HG02943 (cell line): ENCODE measurements around the gene TMEM247.
"Not testable (repeated sequence)": the region's sequence is repeated elsewhere in the genome, so short reads cannot be mapped to it uniquely, and the experiment has no call there.

Experiments used
- ATAC-seq: cut with Tn5 transposase; IDR thresholded peaks from one replicate; pipeline ENCODE4 v1.9.1; 2021; ENCODE audit warnings: mild to moderate bottlenecking, low read depth, moderate library complexity; ENCODE audit not compliant: unreplicated experiment

Gene TMEM247

GRCh38 chr2:46508312-46508711 is 28.9 kb downstream of the TMEM247 start:
- no peak for ATAC-seq

DNA sequence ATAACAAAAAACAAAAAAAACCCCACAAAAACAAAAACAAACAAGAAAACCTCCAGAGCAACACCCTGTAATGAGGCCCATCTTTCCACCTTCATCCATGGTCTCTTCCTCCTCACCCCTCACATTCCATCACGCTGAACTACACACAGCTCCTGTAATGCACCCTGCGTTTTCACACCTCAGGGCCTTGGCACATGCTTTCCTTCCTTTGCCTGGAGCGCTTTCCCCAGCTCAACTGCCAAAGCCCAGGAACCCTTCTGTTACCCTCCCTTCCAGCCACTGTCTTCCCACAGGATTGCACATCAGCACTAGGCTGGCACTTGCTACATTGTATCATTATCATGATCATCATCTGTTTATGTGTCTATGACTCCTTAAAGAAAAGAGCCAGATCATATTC is 29.4 kb downstream of the TMEM247 start:
- ATAC-seq: no peak

DNA sequence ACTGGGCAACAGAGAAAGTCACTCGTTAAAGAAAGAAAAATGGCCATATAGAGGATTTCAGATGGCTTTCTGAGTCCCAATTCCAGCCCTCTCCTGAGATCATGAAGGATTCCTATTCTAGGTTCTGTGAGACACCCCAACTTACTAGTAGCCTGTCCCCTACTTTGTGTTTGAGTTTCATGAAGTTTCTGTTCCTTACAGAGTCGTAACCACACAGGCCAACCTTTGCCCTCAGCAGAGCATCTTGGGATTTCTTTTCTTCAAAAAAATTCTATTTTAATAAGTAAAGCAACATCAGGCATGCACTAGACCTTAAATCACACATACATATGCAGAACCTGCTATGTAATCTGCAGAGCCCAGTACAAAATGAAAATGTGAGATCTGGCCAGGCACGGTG is 30.4 kb downstream of the TMEM247 start:
- no peak for ATAC-seq

DNA sequence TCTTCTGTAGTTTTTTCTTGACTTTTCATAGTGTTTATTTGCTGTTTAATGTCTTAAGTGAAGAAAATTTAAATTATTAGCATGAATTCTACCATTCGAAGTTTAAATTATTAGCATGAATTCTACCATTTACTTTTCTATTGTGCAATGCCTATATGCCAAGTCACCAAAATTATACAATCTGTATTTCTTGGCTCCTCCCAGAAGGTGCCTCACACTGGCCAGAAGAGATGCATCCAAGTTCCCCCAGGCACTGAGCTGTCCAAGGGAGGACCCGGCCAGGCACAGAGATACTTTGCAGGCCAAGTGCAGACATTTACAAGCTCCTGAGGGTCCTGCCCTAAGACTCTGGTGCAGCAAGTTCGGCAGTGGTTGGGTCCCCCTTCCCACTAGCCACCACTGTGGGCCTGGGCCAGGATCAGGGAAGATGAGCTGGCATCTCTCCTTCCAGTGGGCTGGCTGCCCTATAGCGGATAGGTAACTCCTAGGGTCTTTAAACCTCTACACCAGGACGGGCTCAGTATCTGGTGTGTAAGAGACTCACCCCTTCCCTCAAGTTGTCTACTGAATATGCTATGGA is 31.3 kb downstream of the TMEM247 start:
- ATAC-seq: no peak

- no peak for ATAC-seq
Observed at GRCh38 chr2:46512185-46512584, 32.8 kb downstream of the TMEM247 start.

- no peak for ATAC-seq
Observed at GRCh38 chr2:46514738-46515137, 35.4 kb downstream of the TMEM247 start.

DNA sequence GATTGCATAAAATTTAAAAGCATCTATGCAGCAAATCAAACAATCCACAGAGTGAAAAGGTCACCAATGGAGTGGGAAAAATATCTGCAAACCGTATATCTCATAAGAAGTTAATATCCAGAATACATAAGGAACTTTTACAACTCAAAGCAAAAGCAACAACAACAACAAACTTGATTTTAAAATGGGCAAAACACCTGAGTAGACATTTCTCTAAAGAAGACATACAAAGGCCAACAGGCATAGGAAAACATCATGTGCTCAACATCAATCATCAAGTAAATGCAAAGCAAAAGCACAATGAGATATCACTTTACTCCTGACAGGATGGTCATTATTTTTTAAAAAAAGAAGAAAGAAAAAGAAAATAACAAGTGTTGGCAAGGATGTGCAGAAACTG is 38.1 kb downstream of the TMEM247 start:
- no peak for ATAC-seq

- no peak for ATAC-seq
Observed at GRCh38 chr2:46518861-46519260, 39.5 kb downstream of the TMEM247 start.

DNA sequence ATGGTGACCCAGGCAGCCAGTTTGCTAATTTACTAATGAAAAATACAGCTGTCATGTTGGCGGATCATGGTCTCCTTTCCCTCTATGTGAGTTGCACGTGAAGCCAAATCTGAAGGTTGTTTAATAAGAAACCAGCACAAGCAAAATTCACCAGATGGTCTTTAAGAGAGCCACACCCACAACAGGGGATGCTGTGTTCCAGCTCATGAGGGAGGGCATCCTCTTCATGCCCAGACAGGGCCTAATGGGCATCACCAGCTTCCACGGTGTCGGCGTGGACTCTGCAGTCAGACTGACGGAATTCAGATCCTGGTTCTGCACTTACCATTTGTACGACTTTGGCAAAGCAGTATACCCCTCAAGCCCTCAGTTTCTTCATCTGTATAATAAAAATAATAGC is 39.9 kb downstream of the TMEM247 start:
- ATAC-seq: no peak

DNA sequence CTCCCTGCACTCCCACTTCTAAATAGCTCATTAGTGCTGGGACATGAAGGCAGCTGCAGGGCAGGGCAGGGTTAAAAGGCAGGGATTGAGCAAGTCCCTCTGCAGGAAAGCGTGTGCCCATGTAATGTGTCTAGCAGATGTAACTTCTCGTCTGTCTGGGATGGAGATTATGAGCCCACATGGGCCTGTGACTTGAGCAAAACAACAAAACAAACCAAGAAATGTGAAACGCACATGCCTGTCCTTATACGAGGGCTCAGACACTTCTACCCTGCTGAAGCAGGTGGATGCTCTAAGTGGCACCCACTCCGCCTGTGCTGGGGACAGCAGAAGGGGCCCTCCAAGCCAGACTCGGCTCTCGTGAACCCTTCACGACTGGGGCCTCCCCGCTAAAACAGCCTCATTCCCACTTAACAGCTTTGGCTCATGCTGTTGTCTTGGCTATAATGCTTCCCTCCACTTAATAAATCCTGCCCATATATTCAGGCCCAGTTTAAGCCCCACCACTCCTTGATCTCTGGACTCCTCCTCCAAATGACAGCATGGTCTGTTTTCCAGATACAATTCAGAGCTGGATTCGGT is 40.9 kb downstream of the TMEM247 start:
- no peak for ATAC-seq

DNA sequence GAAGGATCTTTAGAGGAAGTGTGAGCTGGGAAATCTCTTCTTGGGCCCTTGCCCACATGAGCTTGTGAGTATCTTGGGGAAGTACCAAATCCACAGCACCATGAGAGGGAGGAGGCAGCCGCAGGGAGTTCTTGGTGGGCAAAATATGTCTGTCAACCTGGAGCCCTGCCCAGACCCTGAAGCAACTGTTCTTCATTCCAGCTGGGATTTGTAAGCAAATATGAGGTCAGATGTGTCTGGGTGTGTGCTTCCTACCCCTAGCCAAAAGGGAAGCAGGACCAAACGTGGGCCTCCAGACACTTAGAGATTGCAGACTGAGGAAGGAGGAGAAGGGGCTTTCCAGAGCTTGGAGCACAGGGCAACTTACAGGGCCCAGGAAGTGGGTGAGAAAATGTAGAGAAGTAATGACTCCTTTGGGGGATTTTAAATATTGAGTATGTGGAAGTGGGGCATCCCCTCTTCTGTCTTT is 41.9 kb downstream of the TMEM247 start:
- no peak for ATAC-seq

DNA sequence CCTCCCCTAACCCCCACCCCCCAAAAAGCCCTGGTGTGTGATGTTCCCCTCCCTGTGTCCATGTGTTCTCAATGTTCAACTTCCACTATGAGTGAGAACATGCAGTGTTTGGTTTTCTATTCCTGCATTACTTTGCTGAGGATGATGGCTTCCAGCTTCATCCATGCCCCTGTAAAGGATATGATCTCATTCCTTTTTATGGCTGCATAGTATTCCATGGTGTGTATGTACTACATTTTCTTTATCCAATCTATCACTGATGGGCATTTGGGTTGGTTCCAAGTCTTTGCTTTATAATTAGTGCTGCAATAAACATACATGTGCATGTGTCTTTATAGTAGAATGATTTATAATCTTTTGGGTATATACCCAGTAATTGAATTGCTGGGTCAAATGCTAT is 43.0 kb downstream of the TMEM247 start:
- not testable (repeated sequence) for ATAC-seq

DNA sequence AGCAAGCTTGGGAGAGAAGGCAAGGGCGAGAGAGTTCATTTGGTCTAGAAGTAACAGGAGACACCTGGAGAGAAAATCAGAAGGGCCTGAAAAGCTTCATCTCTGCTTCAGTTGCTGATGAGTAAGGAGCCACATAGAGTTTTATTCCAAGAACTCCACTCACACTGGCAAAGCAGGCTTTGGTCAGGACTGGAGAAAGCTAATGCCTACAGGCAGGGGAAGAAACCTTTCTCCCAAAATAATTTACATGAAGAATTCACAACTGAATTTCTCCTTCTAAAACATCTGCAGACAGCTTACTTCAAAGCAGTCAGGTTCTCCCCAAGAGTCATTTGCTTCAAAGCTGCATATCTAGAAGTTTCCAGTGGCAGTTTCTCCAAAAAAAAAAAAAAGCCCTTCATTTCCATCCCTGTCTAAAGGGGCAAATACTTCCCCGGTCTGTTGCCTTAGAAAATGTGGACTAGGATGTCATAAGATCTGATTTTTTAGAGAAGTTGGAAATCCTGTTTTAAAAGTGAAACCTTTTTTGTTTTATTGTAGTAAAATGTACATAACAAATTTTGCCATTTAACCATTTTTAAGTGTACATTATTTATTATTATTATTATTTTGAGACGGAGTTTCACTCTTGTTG is 46.3 kb downstream of the TMEM247 start:
- ATAC-seq: no peak

DNA sequence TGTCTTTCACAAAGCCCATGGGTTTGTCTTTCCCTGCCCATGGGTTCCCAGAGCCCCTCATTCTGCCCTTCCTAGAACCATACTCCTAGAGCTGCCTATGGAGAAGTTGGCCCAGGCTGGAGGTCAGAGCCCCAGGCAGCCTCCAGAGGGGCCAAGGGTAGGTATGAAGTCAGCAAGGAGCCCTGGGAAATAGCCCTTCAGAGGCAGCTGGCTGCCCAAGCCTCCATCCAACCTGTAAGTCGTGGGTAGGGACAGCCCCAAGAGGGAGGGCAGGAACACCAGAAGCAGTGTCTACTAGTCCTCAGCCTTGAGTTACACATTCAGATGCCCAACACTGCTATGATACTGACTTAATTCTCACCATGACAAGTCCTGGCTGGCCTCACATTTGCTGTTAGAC is 49.5 kb downstream of the TMEM247 start:
- ATAC-seq: no peak

DNA sequence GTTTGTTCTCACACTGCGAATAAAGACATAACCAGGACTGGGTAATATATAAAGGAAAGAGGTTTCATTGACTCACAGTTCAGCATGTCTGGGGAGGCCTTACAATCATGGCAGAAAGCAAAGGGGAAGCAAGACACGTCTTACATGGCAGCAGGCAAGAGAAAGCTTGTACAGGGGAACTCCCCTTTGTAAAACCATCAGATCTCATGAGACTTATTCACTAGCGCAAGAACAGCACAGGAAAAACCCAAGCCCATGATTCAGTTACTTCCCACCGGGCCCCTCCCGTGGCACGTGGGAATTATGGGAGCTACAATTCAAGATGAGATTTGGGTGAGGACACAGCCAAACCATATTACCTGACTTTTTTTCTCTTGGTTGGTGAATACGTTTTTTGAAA is 51.3 kb downstream of the TMEM247 start:
- no peak for ATAC-seq

DNA sequence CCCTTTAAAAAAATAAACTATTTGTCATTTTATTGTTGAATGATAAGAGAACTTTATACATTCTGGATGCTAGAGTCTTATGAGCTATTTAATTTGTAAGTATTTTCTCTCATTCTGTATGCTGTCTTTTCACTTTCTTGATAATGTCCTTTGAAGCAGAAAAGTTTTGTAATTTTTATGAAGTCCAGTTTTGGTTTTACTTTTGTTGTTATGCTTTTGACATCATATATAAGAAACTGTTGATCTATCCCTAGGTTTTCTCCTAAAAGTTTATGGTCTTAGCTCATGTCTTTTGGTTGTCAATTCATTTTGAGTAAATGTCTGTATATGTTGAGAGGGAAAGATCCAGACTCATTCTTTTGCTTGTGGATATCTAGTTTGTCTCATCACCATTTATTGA is 52.5 kb downstream of the TMEM247 start:
- ATAC-seq: no peak
